Activated CD4-positive, CD25-positive, alpha-beta regulatory T cell treated with anti-CD3 and anti-CD28 coated beads, Interleukin-2, amount 50 U/mL, for 24 hours (primary cell): ENCODE results near the gene ZDHHC1.
A peak's percentile ranks its signal among the peaks of the same experiment; 100 is the strongest.
"Not testable (repeated sequence)": the region's sequence is repeated elsewhere in the genome, so short reads cannot be mapped to it uniquely, and the experiment has no call there.

Experiments used
- ATAC-seq, 2 donors: fragments of 150-1000 bp; cut with Tn5 transposase; one replicate each; pipeline ENCODE4 v1.10.0; 2021; ENCODE audit warnings: mild to moderate bottlenecking in 1 of 2, moderate library complexity in 1 of 2

Gene ZDHHC1

GRCh38 chr16:67392301-67393059, 23.8 kb downstream of the ZDHHC1 start:
- no peak for ATAC-seq

GRCh38 chr16:67391424-67392300, 24.6 kb downstream of the ZDHHC1 start:
- ATAC-seq = no peak

- no peak for ATAC-seq
These were observed 25.4 kb downstream of the ZDHHC1 start for GRCh38 chr16:67390816-67391423.

- no peak for ATAC-seq
These were observed 26.1 kb downstream of the ZDHHC1 start for GRCh38 chr16:67389911-67390815.

GRCh38 chr16:67388591-67388990, 27.7 kb downstream of the ZDHHC1 start:
- no peak for ATAC-seq

GRCh38 chr16:67388191-67388590, 28.1 kb downstream of the ZDHHC1 start:
- ATAC-seq = no peak

GRCh38 chr16:67387479-67388079, 28.7 kb downstream of the ZDHHC1 start:
- no peak for ATAC-seq

- peak in 1 of 2 donors; percentile 6 for ATAC-seq
These were observed 29.3 kb downstream of the ZDHHC1 start for GRCh38 chr16:67386861-67387455.

GRCh38 chr16:67384778-67385510, 31.3 kb downstream of the ZDHHC1 start:
- ATAC-seq = peak in 1 of 2 donors; percentile 24

- no peak for ATAC-seq
These were observed 33.0 kb downstream of the ZDHHC1 start for GRCh38 chr16:67383284-67383683.

GRCh38 chr16:67378642-67379041, 37.6 kb downstream of the ZDHHC1 start:
- no peak for ATAC-seq

GRCh38 chr16:67376012-67376411, 40.3 kb downstream of the ZDHHC1 start:
- ATAC-seq = not testable (repeated sequence)

- ATAC-seq = no peak
These were observed 43.6 kb downstream of the ZDHHC1 start for GRCh38 chr16:67372664-67373063.

- ATAC-seq = no peak
These were observed 45.6 kb downstream of the ZDHHC1 start for GRCh38 chr16:67370661-67371060.

GRCh38 chr16:67364600-67365235, 51.6 kb downstream of the ZDHHC1 start:
- no peak for ATAC-seq

GRCh38 chr16:67361038-67361437, 55.2 kb downstream of the ZDHHC1 start:
- ATAC-seq = no peak

GRCh38 chr16:67359540-67360269, 56.6 kb downstream of the ZDHHC1 start:
- ATAC-seq = peak in 1 of 2 donors; percentile 56

- ATAC-seq = no peak
These were observed 58.7 kb downstream of the ZDHHC1 start for GRCh38 chr16:67357561-67357960.

GRCh38 chr16:67356396-67356795, 59.9 kb downstream of the ZDHHC1 start:
- ATAC-seq = no peak
